GM23248 (cell line): ENCODE results near the gene BPIFB2.

Source experiments
- EZH2 ChIP-seq: fragments of 200-600 bp; sonication (generic); IDR thresholded peaks from 2 replicates; pipeline ENCODE4 v1.6.1; 2018; ENCODE audit warnings: antibody characterized with exemption, mild to moderate bottlenecking; ENCODE audit not compliant: insufficient read depth, poor library complexity, severe bottlenecking
- EZH2phosphoT487 ChIP-seq: fragments of 200-600 bp; sonication (generic); IDR thresholded peaks from 2 replicates; pipeline ENCODE4 v1.6.1; 2018; ENCODE audit warnings: antibody characterized with exemption, moderate library complexity, mild to moderate bottlenecking, low read depth; ENCODE audit not compliant: insufficient read depth

DNA sequence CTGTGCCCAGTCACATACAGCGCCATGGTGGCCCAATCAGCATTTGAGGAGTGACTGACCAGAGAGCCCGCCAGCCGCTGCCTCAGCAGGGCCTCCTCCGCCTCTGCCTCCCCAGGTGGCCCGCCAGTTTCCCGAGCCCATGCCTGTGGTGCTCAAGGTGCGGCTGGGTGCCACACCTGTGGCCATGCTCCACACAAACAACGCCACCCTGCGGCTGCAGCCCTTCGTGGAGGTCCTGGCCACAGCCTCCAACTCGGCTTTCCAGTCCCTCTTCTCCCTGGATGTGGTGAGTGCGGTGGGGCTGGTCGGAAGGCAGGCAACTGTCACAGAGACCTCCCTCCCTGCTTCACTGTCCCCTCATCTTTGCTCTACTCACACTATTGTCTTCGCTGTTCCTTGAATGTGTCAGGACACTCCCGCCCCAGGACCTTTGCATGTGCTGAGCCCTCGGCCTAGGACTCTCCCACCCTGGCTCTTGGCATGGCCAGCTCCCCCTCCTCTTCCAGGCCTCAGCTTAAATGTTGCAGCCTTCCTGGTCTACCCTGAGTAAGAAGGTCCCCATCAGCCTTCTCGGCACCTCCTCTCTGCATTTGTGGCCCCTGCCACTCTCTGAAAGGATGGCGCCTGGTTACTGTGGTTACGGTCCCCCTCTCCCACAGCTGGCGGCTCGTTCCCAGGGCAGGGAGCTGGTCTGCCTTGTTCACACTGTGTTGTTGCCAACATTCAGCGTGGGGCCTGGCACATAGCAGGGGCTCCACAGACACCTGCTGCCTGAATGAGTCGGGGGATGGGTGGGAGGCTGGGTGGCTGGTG, 12.2 kb downstream of the BPIFB2 start:
- TF ChIP-seq EZH2 (no peak), EZH2phosphoT487 (no peak)
